OCI-LY3 (cell line): ENCODE data around the gene CPLANE2.

Source experiments
- EZH2phosphoT487 ChIP-seq: fragments of 200-600 bp; shearing (Covaris generic); IDR thresholded peaks from 2 replicates; pipeline ENCODE4 v1.6.1; 2018; ENCODE audit warnings: antibody characterized with exemption, mixed run types, low read depth
- TF ChIP-seq, protein P1 (sequence below): fragments of 200-600, 300-600 bp; sonication (generic); IDR thresholded peaks from 2 replicates; pipeline ENCODE4 v1.5.1; 2014; ENCODE audit warnings: antibody characterized with exemption, low read length, low read depth

DNA sequence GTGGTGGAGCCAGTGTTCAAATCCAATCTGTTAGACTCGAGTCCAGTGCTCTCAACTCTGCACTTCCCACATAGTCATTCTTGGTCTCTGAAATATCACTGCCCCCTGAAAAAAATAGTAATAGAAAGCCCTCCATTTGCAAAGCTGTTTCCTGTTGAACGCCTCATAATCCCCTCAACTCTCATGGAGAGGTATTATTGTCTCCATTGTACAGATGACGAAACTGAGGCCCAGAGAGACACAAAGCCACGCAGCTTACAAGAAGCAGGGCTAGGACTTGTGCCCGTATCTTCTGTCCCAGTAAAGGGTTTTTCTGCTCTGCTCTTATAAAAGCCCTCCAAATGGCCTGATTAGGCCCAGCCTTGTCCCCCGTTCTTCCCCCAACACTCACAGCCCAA is 18.3 kb downstream of the CPLANE2 start:
- TF ChIP-seq, protein P1, sequence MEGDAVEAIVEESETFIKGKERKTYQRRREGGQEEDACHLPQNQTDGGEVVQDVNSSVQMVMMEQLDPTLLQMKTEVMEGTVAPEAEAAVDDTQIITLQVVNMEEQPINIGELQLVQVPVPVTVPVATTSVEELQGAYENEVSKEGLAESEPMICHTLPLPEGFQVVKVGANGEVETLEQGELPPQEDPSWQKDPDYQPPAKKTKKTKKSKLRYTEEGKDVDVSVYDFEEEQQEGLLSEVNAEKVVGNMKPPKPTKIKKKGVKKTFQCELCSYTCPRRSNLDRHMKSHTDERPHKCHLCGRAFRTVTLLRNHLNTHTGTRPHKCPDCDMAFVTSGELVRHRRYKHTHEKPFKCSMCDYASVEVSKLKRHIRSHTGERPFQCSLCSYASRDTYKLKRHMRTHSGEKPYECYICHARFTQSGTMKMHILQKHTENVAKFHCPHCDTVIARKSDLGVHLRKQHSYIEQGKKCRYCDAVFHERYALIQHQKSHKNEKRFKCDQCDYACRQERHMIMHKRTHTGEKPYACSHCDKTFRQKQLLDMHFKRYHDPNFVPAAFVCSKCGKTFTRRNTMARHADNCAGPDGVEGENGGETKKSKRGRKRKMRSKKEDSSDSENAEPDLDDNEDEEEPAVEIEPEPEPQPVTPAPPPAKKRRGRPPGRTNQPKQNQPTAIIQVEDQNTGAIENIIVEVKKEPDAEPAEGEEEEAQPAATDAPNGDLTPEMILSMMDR: no peak
- TF ChIP-seq EZH2phosphoT487: no peak
